ENCODE results near the gene DHRS9. TPM values are rescaled to one million over a fixed set of nuclear protein-coding genes. Genes with fewer than 3 reads are reported as not detected.

The DHRS9 gene
- total and polyA plus RNA-seq, 2 of the 4 experiments (the other 2 are of a cell fraction), result not detected

DNA sequence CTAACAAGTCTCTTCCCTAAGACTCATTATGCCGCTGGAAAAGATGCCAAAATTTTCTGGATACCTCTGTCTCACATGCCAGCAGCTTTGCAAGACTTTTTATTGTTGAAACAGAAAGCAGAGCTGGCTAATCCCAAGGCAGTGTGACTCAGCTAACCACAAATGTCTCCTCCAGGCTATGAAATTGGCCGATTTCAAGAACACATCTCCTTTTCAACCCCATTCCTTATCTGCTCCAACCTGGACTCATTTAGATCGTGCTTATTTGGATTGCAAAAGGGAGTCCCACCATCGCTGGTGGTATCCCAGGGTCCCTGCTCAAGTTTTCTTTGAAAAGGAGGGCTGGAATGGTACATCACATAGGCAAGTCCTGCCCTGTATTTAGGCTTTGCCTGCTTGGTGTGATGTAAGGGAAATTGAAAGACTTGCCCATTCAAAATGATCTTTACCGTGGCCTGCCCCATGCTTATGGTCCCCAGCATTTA, 26.3 kb downstream of the DHRS9 start:
- WGBS, 2 experiments (ENCODE audit: extremely low coverage in 2 of 2, insufficient read length in 1 of 2), result 10% methylated on average over 2 of the region's 5 CpGs; no CpG with 5 or more reads in 1 of the 2 experiments
- peak; percentile 69 for DNase-seq
- no peaks in the 10 kb centered on the region for H3K9me1 ChIP-seq (ENCODE audit: insufficient read depth, low read length)
- H2AK5ac ChIP-seq (ENCODE audit: low read depth, low read length), result no peak overlapping the region
- no peak overlapping the region for H4K91ac ChIP-seq (ENCODE audit: insufficient read depth, low read depth, low read length)
- ATAC-seq (ENCODE audit: low read depth), result peak; percentile 81
- BruUV-seq (replicated peaks), result no TSS peak
- dilution Hi-C loops (cut with HindIII; ENCODE audit: low sequenced_read_pairs, unreplicated experiment) (no loop called here), in situ Hi-C loops (cut with MboI; ENCODE audit: low sequenced_read_pairs) (no loop called here), intact Hi-C loops (cut with micrococcal nuclease) (no loop called here)
- H2BK20ac ChIP-seq (ENCODE audit: low read depth, low read length), result no peak overlapping the region
- no peak overlapping the region for H2BK15ac ChIP-seq (ENCODE audit: low read depth, low read length)
- no peak overlapping the region for H4K5ac ChIP-seq (ENCODE audit: low read depth, low read length)
- H3K9ac ChIP-seq (ENCODE audit: low read depth, low read length), result no peak overlapping the region
- H3K4me2 ChIP-seq (ENCODE audit: low read depth, low read length), result peak overlapping the region; percentile 50
- H4K8ac ChIP-seq (ENCODE audit: low read depth in 2 of 2, low read length in 2 of 2), result no peak overlapping the region
- TF ChIP-seq POLR2A (IDR thresholded peaks at IDR 0.05; ENCODE audit: low read depth, low read length), result no peak
- TF ChIP-seq, protein P1, sequence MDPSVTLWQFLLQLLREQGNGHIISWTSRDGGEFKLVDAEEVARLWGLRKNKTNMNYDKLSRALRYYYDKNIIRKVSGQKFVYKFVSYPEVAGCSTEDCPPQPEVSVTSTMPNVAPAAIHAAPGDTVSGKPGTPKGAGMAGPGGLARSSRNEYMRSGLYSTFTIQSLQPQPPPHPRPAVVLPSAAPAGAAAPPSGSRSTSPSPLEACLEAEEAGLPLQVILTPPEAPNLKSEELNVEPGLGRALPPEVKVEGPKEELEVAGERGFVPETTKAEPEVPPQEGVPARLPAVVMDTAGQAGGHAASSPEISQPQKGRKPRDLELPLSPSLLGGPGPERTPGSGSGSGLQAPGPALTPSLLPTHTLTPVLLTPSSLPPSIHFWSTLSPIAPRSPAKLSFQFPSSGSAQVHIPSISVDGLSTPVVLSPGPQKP (IDR thresholded peaks at IDR 0.05; ENCODE audit: borderline replicate concordance, low read depth, low read length), result no peak
- TF ChIP-seq SMC3 (IDR thresholded peaks at IDR 0.05; ENCODE audit: low read depth, low read length), result no peak
- no peak for TF ChIP-seq FOS (IDR thresholded peaks at IDR 0.05; ENCODE audit: low read depth, low read length)
- TF ChIP-seq CHD1 (IDR thresholded peaks at IDR 0.05; ENCODE audit: low read depth, low read length), result no peak
- TF ChIP-seq USF2 (IDR thresholded peaks at IDR 0.05; ENCODE audit: low read depth, low read length), result no peak
- no peak for TF ChIP-seq CTCF (conservative IDR thresholded peaks at IDR 0.05; ENCODE audit: low read depth, low read length)
- TF ChIP-seq RFX5 (IDR thresholded peaks at IDR 0.05; ENCODE audit: low read depth, low read length), result no peak
- TF ChIP-seq MAZ (IDR thresholded peaks at IDR 0.05; ENCODE audit: borderline replicate concordance, low read depth, low read length), result no peak
- TF ChIP-seq MXI1 (IDR thresholded peaks at IDR 0.05; ENCODE audit: borderline replicate concordance, low read depth, low read length), result no peak
- TF ChIP-seq CEBPB (IDR thresholded peaks at IDR 0.05; ENCODE audit: low read depth, low read length), result no peak
- no peak for TF ChIP-seq RAD21 (IDR thresholded peaks at IDR 0.05; ENCODE audit: low read length)
- TF ChIP-seq MAFK (IDR thresholded peaks at IDR 0.05; ENCODE audit: low read depth, low read length), result no peak
- TF ChIP-seq NFE2L2 (IDR thresholded peaks at IDR 0.05; ENCODE audit: low read depth, low read length), result no peak
- no peak for TF ChIP-seq RCOR1 (IDR thresholded peaks at IDR 0.05; ENCODE audit: insufficient replicate concordance, low read length)
- no peak for TF ChIP-seq BHLHE40 (IDR thresholded peaks at IDR 0.05; ENCODE audit: low read depth, low read length)
- no peak overlapping the region for H3K23ac ChIP-seq (ENCODE audit: low read depth, low read length)
- no peak overlapping the region for H2BK5ac ChIP-seq (ENCODE audit: low read depth, low read length, poor library complexity, severe bottlenecking)
- no peaks in the 10 kb centered on the region for H3K4me1 ChIP-seq (ENCODE audit: control insufficient read depth, insufficient read depth, low read length)
- H3K18ac ChIP-seq (ENCODE audit: low read depth, low read length), result no peak overlapping the region
- H3K56ac ChIP-seq (ENCODE audit: extremely low read depth, insufficient read depth, low read length), result no peak overlapping the region
- ChIA-PET CTCF (no interaction called here), POLR2A (ENCODE audit: unreplicated experiment) (no interaction called here)
- no peak overlapping the region for H2AK9ac ChIP-seq (replicated peaks; ENCODE audit: low read depth, low read length, poor library complexity)
- H3K9me3 ChIP-seq (ENCODE audit: control insufficient read depth, insufficient read depth, low read length), result no peaks in the 10 kb centered on the region; the same call in 1 of the 2 replicates
- H3K27ac ChIP-seq (ENCODE audit: insufficient read depth, low read length), result no peak overlapping the region
- H3K36me3 ChIP-seq (ENCODE audit: control insufficient read depth, insufficient read depth, low read length), result no peaks in the 10 kb centered on the region
- no peak overlapping the region for H2BK120ac ChIP-seq (ENCODE audit: low read depth, low read length)
- H3K27me3 ChIP-seq (ENCODE audit: control insufficient read depth, insufficient read depth, low read length), result no peaks in the 10 kb centered on the region
- H3K14ac ChIP-seq (replicated peaks; ENCODE audit: low read depth, low read length), result no peak overlapping the region
- H2AFZ ChIP-seq (replicated peaks; ENCODE audit: low read length, poor library complexity), result no peak overlapping the region
- H4K20me1 ChIP-seq (ENCODE audit: insufficient read depth, low read length), result no peaks in the 10 kb centered on the region
- no peak overlapping the region for H3K4me3 ChIP-seq (ENCODE audit: insufficient read depth, low read depth, low read length)
- H3K79me1 ChIP-seq (ENCODE audit: low read depth in 1 of 2, low read length in 2 of 2), result no peaks in the 10 kb centered on the region
- H3K4ac ChIP-seq (ENCODE audit: low read depth, low read length), result no peak overlapping the region
